Right ventricle myocardium inferior (tissue), 1 donor: ENCODE data around the gene NUP85. TPM values are rescaled to one million over a fixed set of nuclear protein-coding genes. Genes with fewer than 3 reads are reported as not detected.
A peak's percentile ranks its signal among the peaks of the same experiment; 100 is the strongest.
"Not testable (repeated sequence)": the region's sequence is repeated elsewhere in the genome, so short reads cannot be mapped to it uniquely, and the experiment has no call there.

Experiments
- ATAC-seq: fragments of 200-7000 bp; cut with Tn5 transposase; one replicate; pipeline ENCODE4 v1.9.1; 2020; ENCODE audit warnings: mild to moderate bottlenecking, moderate library complexity
- DNase-seq: peaks from one replicate; pipeline ENCODE4 v3.0.0; 2021; ENCODE audit errors: missing footprints
- intact Hi-C: fragments of 100-400 bp; cut with DNase I; formaldehyde crosslinking; loops from one replicate; pipeline ENCODE4 v1.11.0; 2022
- total RNA-seq: library from RNA; stranded (reverse); fragmentation: NEBNext Ultra II Directional; extraction: Animal tissue kit (Norgen Biotek cat#: 25700); gene quantifications from one replicate; pipeline ENCODE4 v1.2.1, GENCODE V29; 2021
- donor health status: DM: no; HTN: yes; CAD: no; lungs with severe emphysema.

The NUP85 gene
- total RNA-seq, 1 donor from 2014 or later: 28.7 TPM

DNA sequence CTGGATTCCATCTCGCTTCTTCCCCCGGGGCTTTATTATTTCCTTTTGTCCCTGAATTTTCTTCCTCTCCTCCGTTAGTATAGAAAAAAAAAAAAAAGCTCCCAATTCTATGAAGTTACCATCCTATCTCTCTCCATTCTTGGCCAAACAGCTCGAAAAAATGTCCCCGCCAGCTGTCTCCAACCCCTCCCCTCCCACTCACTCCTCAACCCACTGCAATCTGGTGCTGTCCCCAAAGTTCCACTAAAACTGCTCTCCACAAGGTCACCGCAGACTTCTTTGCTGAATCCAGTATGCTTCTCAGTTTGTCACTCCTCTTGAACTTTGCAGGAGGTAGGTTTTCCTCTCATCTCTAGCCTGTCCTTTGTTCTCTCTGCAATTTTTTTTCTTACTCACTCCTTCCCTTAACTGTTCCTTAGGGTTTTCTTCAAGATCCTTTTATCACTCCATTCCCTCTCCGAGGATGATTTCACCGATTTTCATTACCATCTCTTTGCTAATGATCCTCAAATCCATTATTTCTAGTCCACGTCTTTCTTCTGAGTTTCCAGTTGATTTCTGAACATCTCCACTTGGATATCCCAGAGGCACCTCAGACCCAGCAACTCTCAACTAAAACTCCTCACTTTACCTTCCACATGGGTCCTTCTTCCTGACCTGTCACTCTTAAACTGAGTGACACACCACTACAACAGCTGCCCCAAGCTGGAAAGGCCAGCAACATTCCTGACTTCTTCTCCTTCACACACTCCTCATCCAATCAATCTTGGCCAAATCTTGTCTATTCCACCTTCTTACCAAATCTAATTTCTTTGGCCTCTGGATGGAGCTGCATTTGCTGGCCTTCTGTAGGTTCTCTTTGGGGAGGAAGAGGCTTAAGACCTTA, 21.2 kb upstream of the NUP85 start:
- ATAC-seq (no peak), DNase-seq (no peak)
- intact Hi-C loops: loop anchor here (2.0 to 5.0 kb wide), 2 partner anchors 21 to 78 kb away; partner anchors contain the start of genes GGA3, MRPS7 and NUP85

DNA sequence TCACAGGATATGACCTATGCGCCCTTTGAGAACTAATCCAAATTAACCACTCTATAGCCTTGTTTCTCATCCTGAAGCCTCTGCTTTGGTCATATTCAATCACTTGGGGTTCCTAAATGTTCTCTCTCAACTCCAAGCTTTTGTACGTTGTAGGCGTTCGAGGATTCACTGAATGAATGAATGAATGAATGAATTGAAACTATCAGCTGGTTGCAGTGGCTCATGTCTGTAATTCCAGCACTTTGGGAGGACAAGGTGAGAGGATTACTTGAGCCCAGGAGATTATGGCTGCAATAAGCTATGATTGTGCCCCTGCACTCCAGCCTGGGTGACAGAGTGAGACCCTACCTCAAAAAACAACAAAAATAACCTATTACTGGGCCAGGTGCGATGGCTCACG, 16.9 kb upstream of the NUP85 start:
- intact Hi-C loops: no loop called here
- DNase-seq (no peak), ATAC-seq (no peak)

DNA sequence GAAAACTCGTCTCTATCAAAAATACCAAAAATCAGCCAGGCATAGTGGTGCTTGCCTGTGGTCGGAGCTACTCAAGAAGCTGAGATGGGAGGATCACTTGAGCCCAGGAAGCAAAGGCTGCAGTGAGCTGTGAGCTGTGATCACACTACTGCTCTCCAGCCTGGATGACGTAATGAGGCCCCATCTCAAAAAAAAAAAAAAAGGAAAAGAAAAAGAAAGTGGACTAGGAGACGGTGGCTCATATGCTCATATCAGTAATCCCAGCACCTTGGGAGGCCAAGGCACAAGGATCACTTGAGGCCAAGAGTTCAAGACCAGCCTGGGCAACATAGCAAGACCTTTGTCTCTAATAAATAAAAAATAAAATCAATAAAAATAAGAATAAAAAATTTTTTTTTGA, 13.9 kb upstream of the NUP85 start:
- ATAC-seq (no peak), DNase-seq (no peak)
- intact Hi-C loops: no loop called here

DNA sequence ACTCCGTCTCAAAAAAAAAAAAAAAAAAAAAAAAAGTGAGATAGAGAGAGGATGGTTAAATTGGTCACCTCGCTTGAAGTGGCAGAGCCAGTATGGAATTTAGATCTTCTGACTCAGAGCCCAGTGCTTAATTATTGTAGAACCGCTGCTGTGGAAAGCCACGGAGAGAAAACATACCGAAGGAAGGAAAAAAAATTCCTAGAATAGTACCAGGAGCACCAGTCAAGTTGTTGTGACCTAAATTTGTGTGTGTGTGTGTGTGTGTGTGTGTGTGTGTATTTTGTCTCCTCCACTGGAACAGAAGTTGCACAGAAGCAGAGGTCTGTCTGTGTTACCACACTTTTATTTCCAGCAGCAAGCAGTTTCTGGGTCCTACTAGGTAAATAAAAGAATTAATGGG, 10.6 kb upstream of the NUP85 start:
- intact Hi-C loops: no loop called here
- no peak for DNase-seq
- ATAC-seq: no peak

DNA sequence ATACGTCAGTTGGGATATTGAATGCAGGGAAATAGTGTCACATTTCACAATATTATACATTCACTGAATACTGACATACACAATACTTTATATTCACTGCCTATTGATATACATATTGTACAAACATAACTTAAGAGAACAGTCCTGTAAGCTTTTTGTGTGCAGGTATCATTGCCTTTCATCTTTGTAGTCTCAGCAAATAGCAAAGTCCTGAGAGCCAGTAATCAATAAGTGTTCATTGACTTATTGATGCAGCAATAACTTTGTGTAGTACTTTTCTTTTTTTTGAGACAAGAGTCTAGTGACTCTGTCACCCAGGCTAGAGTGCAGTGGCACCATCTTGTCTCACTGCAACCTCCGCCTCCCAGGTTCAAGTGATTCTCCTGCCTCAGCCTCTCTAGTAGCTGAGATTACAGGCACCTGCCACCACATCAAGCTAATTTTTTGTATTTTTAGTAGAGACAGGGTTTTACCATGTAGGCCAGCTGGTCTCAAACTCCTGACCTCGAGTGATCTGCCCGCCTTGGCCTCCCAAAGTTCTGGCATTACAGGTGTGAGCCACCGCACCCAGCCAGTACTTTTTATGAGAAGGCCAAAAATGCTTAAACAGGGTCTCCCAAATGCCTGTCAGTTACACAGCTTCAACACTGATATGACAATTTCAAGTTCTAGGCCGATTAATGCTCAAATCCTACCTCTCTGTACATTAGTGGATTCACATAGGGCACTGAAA, 5.4 kb upstream of the NUP85 start:
- intact Hi-C loops: loop anchor here (2.0 to 10.0 kb wide), 2 partner anchors 85 to 155 kb away; partner anchors contain the start of genes ATP5PD and KCTD2
- no peak for ATAC-seq

DNA sequence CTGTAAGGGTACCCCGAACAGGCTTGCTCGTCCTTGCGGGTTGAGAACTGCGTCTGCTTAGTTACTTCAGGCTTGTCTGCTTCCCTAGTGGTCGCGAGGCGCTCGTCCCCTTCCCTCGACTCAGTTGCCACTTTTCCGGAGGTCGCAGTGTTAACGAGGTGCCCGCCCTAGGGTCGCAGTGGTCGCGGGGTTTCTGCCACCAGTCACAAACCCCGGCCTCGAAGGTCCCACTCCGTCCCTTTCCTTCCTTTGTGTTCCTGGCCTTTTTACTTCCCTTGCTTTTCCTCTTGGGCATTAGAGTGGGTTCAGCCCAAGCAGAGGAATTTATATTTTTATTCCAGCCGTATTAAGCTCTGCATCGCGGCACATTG, 299 bp downstream of the NUP85 start:
- intact Hi-C loops: loop anchor here (2.0 to 10.0 kb wide), 3 partner anchors 23 to 245 kb away; partner anchors contain the start of genes ATP5PD, KCTD2 and SUMO2
- DNase-seq (no peak), ATAC-seq (no peak)

More for the DNA sequence above, 5.4 kb upstream of the NUP85 start:
- no peak for DNase-seq

DNA sequence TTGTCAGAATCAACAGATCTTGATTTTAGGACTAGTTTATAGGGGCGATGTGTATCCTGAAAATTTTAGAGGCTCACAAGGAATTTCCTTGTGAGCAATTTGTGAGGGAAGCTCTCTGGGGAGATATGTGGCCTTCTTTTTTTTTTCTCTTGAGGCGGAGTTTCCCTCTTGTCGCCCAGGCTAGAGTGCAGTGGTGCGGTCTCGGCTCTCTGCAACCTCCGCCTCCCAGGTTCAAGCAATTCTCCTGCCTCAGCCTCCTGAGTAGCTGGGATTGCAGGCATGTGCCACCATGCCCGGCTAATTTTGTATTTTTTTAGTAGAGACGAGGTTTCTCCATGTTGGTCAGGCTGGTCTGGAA, 1.6 kb downstream of the NUP85 start:
- intact Hi-C loops: loop anchor here (10.0 kb wide), 1 partner anchor 162 kb away; the partner anchor contains the start of genes ATP5PD and KCTD2
- DNase-seq, ATAC-seq: not testable (repeated sequence)

DNA sequence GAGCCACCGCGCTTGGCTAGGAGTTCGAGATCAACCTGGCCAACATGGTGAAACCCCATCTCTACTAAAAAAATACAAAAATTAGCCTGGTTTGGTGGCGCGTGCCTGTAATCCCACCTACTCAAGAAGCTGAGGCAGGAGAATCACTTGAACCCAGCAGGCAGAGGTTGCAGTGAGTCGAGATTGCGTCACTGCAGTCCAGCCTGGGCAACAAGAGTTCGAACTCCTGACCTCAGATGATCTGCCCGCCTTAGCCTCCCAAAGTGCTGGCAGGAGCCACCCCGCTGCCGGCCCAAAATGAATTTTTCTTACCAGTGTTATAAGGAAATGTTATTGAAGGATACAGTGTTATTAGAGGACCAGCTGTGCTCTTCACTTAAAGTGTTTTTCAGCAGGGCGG, 2.3 kb downstream of the NUP85 start:
- intact Hi-C loops: loop anchor here (10.0 kb wide), 1 partner anchor 163 kb away; the partner anchor contains the start of genes ATP5PD and KCTD2
- DNase-seq (no peak), ATAC-seq (no peak)

DNA sequence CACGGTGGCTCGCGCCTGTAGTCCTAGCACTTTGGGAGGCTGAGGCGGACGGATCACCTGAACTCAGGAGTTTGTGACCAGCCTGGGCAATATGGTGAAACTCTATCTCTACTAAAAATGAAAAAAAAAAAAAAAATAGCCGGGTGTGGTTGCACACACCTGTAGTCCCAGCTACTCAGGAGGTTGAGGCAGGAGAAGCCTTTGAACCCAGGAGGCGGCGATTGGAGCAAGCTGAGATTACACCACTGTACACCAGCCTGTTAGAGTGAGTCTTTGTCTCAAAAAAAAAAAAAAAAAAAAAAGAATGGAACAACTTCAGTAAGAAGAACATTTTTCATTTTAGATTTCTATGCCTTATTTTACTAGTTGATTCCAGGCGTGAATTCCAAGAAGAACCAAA, 2.7 kb downstream of the NUP85 start:
- DNase-seq: no peak
- intact Hi-C loops: loop anchor here (10.0 kb wide), 1 partner anchor 163 kb away; the partner anchor contains the start of genes ATP5PD and KCTD2
- ATAC-seq: no peak

DNA sequence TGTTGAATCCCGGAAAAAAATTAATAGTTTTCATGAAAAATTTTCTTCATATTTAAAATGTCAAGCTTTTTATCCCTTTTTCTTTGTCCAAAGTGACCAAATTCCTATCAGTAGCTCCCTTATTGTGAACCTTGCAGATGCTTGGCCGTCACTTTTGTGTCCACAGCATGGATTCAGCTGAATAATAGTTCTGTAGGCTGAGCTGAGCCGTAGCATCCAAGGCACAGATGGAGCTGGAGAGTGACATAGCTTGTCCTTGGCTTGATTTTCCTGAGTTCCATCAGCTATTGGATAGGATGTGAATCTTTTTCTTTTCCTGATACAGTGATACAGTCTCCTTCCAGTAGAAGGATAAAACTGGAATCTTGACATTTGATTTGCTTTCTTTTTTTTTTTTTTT, 3.6 kb downstream of the NUP85 start:
- intact Hi-C loops: loop anchor here (10.0 kb wide), 1 partner anchor 164 kb away; the partner anchor contains the start of genes ATP5PD and KCTD2
- DNase-seq: no peak
- no peak for ATAC-seq

DNA sequence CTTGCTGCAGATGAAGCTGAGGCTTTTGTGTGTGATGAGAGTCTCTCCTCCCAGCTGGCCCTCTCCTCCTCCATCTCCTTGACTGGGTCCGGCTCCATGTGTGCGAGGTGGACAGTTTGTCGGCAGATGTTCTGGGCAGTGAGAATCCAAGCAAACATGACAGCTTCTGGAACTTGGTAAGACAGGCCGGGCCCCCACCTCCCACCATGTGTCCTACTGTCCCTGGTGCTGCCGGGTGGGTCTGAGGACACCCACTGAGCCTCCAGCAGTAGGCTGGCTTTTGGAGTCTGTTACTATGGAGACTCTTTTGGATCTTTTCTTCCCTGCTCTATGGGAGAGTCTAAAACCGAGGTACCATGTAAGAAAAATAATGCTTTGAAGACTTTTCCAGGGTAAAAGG, 12.7 kb downstream of the NUP85 start:
- intact Hi-C loops: no loop called here
- DNase-seq (no peak), ATAC-seq (no peak)

DNA sequence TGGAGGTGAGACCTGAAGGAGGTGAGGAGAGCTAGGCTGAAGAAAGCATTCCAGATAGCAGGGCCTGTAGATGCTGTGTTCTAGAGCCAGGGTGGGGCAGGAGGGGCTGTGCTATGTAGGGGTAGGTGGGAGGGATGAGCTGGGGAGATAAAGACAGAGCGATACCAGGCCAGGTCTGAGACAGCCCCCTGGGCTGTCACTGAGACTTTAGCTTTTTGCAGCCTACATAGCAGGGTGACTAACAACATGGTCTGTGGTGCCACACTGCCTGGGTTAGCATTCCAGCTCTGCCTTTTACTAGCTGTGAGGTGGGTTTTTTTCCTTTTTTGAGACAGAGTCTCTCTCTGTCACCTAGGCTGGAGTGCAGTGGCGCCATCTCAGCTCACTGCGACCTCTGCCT, 14.3 kb downstream of the NUP85 start:
- intact Hi-C loops: no loop called here
- ATAC-seq (no peak), DNase-seq (no peak)

DNA sequence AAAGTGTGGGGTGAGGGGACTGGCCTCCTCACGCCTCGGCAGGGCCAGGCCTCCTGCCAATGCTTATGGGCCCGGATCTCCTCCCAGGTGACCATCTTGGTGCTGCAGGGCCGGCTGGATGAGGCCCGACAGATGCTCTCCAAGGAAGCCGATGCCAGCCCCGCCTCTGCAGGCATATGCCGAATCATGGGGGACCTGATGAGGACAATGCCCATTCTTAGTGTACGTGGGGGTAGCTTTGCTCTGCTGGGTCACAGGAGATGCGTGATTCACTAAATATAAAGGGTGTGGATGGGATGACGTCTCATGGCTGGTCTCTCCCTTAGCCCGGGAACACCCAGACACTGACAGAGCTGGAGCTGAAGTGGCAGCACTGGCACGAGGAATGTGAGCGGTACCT, 19.5 kb downstream of the NUP85 start:
- no peak for ATAC-seq
- intact Hi-C loops: no loop called here

DNA sequence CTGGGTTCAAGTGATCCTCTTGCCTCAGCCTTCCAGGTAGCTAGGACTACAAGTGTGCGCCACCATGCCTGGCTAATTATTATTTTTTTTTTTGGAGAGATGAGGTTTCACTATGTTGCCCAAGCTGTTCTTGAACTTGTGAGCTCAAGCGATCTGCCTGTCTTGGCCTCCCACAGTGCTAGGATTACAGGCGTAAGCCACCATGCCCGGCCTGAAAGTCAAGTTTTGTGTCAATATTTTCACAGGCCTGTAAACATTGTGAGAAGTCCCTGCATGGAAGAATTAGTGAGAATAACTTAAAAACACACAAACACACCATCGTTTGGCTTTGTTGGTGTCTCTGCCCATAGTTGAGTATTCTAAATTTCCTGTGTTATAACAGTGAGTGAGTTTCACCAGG, 22.2 kb downstream of the NUP85 start:
- ATAC-seq: no peak

More for the DNA sequence above, 19.5 kb downstream of the NUP85 start:
- no peak for DNase-seq

DNA sequence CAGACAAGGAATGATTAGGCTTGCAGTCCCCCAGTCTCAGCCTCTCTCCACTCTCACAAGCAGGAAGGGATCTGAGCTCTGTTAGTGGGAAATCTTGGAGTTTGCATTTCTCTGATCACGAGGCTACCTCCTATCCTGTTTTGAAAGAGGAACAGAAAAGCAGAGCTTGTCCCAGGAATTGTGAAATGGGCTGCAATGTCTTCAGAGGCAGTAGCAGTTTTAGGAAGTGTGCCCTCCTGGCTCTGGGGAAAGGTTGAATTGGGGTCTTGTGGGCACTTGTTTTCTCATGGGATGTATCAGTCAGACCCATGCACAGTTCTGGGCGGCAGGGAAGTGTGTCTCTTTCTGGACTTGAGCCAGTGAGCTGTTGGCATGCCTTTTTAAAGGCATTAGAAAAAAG, 22.8 kb downstream of the NUP85 start:
- ATAC-seq (peak; percentile 55), DNase-seq (no peak)
- intact Hi-C loops: no loop called here

More for the DNA sequence above, 22.2 kb downstream of the NUP85 start:
- intact Hi-C loops: no loop called here
- no peak for DNase-seq

DNA sequence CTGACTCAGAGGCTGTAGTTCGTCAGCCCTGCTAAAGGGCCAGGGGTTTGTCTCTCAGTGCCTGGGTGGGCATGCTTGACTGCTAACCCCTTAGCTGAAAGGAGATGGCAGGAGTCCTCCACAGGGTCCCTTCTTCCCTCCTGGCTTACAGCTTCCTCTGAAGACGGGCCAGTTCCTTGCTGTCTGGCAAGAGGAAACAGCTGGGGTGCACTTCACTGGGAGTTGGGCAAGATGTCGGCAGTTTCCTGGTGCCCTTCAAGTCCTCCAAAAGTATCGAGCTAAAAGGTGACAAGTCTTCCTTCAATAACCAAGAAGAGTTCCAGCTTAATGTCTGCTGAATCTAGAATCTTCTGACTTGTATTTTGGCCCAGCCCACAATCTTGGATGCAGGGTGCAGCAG, 23.4 kb downstream of the NUP85 start:
- intact Hi-C loops: no loop called here
- no peak for DNase-seq
- ATAC-seq: peak; percentile 55

DNA sequence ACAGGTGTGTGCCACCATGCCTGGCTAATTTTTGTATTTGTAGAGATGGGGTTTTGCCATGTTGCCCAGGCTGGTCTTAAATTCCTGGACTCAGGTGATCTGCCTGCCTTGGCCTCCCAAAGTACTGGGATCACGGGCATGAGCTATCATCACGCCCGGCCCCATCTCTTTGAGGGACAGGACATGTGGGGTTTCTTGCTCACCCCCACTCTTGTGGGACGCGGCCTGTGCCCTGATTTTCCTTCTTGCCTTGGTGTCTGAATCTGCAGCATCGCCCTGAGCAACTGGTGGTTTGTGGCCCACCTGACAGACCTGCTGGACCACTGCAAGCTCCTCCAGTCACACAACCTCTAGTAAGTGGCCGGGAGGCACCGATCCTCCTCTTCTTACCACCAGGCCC, 25.6 kb downstream of the NUP85 start:
- ATAC-seq: no peak
- intact Hi-C loops: no loop called here
- DNase-seq: no peak

DNA sequence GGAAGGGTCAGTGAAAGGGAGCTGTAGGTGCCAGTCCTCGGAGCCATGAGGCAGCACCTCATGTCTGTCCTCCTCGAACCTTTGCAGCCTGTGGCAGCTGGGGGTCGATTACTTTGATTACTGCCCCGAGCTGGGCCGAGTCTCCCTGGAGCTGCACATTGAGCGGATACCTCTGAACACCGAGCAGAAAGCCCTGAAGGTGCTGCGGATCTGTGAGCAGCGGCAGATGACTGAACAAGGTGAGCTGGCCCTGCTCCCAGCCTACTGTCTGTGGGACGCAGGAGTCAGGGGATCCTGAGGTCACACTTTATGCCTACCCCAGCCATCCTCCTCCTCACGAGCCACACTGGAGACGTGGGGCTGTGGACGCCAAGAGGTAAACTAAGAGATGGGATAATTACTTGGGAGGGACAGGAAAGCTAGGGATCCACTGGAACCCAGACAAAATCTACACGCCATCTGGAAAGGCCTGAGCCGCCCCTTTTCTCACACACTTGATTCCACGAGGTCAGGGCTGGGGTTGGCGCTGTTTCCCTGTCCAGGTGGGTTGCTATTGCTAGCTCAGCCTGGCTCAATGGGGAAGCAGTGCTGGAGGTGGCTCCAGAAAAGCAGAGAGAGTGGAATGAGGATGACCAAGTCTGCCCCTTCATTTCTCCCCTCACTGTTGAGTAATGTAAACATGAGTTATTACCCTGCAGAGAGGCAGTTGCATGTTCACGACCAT, 26.4 kb downstream of the NUP85 start:
- intact Hi-C loops: no loop called here
- no peak for DNase-seq
- ATAC-seq: no peak

DNA sequence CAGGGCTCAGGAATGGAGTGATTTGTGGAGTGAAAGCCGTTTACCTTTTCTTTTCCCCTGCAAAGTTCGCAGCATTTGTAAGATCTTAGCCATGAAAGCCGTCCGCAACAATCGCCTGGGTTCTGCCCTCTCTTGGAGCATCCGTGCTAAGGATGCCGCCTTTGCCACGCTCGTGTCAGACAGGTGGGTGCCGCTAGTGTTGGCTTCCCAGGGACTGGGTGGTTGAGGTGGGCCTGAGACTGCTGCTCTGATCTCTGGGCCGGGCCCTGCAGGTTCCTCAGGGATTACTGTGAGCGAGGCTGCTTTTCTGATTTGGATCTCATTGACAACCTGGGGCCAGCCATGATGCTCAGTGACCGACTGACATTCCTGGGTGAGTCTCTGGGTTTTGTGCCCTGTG, 27.3 kb downstream of the NUP85 start:
- DNase-seq: no peak

More for the DNA sequence above, 27.3 kb downstream of the NUP85 start:
- intact Hi-C loops: no loop called here
- ATAC-seq: no peak
